Epidermal melanocyte (primary cell): ENCODE results near the gene SNX7.

ENCODE experiments used
- DNase-seq: peaks from one replicate; pipeline ENCODE4 v3.0.0; 2011; ENCODE audit warnings: low spot score; ENCODE audit not compliant: insufficient read length

Gene SNX7

DNA sequence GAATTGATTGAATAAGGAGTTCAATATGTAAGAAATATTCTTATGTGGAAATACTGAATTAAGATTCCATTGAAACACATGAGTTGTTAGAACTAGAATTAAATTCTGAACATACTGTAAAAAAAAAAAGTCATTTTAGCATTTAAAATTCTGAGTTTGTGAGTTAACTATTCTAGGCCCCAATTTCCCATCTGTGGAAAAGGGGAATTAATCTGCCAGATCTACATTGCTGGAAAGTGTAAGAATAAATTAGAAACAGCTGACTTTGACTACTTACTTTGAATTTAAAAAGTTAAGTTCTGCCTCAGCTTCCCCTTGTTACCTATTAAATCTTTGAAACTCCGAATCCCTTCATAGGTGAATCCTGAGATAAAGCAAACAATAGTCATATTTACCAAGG lies 103.0 kb downstream of the SNX7 start:
- no peak for DNase-seq

DNA sequence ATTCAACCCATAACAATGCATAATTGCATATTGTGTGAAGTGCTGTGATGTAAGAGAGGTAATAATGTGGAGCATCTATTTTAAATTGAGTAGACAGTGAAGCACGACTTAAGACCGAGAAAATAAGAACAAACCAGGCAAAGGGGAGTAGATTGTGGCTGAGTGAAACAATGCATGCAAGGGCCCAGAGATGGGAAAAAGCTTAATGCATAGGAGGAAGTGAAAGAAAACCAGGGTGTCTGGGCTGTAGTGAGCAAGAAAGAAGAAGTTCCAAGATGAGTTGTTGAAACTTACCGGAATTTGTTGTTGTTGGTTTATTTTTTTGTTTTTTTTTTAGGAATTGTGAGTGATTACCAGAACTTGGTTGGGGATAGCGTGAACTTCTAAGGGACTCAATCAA lies 104.7 kb downstream of the SNX7 start:
- no peak for DNase-seq

DNA sequence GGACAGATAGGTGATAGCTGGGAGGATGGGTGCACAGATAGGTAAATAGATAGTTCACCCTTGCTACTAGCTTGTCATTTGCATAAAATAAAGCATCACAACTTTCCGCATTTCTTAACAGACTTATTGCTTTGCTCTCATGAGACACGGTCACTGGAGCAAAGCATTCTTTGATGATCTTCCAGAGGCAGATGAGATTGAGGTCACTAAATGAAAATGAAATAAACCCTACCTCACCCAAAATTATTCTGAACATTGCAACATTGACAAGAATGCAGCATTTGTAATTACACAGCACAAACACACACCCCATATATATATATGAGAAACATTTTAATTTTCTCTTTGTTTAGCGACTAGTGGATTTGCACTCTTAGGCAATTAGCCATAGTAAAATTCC lies 107.6 kb downstream of the SNX7 start:
- no peak for DNase-seq

DNA sequence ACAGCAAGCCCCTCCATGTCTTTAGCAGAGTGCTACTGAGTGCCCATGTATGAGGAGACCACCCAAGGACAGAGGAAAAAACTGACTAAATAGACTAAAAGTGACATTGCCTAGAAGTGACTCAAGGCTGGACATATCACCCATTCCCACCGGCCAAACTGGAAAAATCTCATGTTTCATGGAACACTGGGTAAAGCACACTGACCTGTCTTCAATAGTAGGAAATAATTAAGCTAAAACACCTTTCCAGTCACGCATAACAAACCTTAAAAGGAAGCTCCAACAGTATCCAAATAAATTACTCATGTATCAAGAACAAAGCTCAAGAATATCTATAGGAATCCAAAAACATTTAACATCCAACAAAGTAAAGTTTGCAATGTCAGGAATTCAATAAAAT lies 120.4 kb downstream of the SNX7 start:
- DNase-seq: no peak

DNA sequence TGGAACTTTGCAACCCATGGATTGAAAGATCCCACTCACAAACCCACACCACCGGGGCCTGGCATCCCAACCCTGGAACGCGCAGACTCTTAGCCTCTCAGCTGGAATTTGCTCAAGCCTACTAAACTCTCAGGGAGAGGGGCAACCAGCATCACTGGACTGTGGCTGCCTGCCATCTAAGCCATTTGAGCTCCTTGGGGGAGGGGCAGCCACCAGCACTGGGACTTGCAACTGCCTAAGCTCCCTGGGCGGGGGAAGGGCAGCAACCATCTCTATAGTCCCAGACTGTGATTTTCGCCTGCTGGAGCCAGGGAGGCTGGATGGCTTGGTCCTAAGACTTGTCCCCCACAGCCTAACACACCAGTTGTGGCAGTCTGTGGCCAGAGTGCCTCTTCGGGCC lies 122.3 kb downstream of the SNX7 start:
- no peak for DNase-seq

DNA sequence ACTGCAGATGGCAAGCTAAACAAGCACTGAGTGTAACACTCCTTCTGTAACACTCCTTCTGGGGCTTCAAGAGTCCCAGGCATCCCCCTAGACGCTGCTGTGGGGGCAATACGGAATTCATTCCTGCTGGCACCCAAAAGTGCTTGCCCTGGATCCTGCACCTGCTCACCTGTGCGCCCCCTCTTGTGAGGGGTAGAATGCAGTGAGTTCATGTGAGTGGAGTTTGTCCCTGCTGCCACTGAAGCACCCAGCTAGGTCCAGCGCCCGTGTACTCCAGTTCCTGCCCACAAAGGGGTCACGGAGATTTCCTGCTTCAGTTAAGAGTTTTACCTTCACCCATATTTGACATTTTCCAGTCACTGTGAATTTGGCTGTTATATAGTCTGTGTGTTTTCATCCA lies 130.0 kb downstream of the SNX7 start:
- DNase-seq: no peak

DNA sequence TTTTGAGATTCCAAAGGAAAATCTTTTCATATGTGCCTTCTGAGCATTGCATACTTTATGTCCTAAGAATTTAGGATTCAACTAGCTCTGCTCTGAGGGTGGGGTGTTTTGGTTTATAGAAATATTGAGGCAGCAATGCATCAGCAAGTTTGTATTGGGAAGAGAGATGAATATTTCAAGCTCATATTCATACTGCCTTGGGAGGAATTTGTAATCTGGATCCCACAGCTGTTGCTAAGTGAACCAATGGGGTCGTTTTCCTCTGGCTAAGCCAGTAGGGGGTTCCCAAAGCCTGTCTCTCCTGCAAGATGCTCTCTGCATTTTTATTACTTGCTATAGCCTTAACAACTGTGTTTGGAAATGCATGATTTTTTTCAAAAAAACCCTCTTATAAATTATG lies 130.6 kb downstream of the SNX7 start:
- no peak for DNase-seq

DNA sequence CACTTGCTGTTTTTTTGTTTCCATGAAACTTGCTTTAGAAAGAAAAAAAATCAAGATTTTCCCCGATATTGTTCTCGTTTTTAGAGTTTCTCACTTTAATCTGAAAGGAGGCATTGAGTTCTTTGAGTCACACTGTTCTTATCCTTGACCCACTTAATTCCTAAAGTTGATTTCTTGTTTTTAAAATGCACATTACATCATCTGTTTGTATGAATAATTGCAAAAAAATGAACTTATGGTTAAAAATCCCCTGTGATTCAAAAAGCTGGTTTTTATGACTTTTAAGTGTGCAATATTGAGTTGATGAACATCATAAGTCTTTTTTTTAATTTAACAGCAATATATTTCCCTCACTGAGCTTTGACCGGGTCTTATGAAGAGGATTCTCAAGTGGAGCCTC lies 131.6 kb downstream of the SNX7 start:
- no peak for DNase-seq

DNA sequence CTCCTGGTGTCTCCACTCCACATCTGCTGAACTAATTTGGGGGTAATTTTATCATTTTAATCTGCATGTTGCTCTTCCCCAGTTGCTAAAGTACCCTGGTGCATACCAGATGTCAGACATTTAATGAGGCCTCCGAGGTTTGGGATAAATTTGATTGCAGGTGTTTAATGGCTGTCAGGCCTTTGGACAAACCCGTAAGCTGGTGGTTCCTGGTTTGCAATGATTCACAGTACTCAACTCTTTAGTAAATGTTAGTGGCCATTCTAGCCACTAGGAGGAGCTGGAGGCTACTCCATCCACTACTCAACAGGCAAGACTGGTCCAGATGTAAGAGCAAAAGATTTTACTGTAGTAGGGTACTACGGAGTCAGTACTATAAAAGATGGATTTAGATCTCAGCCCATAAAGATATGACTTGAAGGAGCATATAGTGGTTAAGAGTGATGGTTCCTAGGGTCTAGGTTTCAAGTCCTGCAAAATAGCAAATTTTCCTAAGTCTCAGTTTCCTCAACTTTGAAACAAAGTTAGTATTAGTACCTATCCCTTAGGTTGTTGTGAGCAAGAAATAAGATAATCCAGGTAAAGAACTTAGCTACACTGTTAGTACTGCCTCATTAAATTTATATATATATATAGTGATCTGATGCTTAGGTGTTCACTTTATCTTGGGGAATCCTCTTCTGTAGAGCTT lies 132.8 kb downstream of the SNX7 start:
- DNase-seq: peak; percentile 71

DNA sequence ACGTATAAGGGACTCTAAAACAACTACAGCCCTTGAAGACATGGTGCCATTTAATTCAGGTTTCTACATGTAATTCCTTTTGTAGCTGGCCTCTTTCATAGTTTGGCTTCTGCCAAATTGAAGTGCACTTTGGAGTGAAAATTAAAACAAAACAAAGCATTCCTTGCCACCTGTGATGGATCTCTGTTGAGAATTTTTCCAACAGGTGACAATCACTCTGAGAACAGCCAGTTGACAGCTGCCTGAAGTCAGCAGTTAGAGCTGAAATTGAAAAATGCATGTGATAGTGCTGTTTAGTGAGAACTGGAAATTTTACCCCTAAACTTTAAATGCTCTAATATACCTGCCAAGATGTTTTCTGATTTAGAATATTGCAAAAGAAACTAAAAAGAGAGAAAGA lies 134.5 kb downstream of the SNX7 start:
- DNase-seq: no peak

DNA sequence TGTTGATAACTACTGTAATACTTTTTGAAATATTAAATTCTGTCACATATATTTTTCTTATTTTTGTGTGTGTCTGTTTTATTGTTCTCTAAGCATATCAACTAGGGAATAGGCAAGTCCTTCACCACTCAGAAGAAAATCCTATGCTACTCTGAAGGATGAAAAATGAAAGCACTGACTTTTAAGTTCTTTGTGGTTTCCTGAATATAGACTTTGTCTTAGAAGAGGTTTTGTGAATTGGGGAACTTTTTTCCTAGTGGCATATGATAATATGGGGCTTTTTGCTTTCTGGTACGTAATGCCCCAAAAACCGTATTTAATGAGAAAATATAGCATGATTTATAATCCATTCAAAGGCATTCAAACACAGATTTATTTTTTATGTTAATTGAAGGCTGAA lies 136.0 kb downstream of the SNX7 start:
- DNase-seq: no peak
